ES-I3 (cell line): ENCODE measurements around the gene ASGR1.

ENCODE experiments used
- H3K36me3 ChIP-seq: 2 replicates; pipeline ENCODE4 v1.6.1; 2013; ENCODE audit warnings: mild to moderate bottlenecking, low read length, control low read depth, moderate library complexity; ENCODE audit not compliant: insufficient read depth
- H3K4me1 ChIP-seq: 2 replicates; pipeline ENCODE4 v1.6.1; 2013; ENCODE audit warnings: mild to moderate bottlenecking, control low read depth, low read length; ENCODE audit not compliant: insufficient read depth
- H3K9ac ChIP-seq: 2 replicates; pipeline ENCODE4 v1.6.1; 2013; ENCODE audit warnings: low read depth, mild to moderate bottlenecking, low read length, moderate library complexity
- H3K9me3 ChIP-seq: 2 replicates; pipeline ENCODE4 v1.6.1; 2013; ENCODE audit warnings: mild to moderate bottlenecking, low read length, moderate library complexity; ENCODE audit not compliant: control insufficient read depth, insufficient read depth

The ASGR1 gene

GRCh38 chr17:7179317-7180254 lies at the start of gene ASGR1:
Gene ASGR1 (minus strand): TSS chr17:7179370. CDS start chr17:7178563, 807 bp downstream.
- Histone ChIP-seq H3K9me3 (no peaks in the 10 kb centered on the region), H3K36me3 (no peaks in the 10 kb centered on the region), H3K4me1 (0 out of 2 replicates have a peak, but pooled peaks cover 2% of the 10 kb centered on the region), H3K9ac (peak within 1 kb of the TSS; percentile 56)

GRCh38 chr17:7228920-7229319 lies 49.8 kb upstream of the ASGR1 start:
- H3K9ac ChIP-seq = no peak overlapping the region
- peaks cover 4% of the 10 kb centered on the region; the same call in 1 of the 2 replicates for H3K4me1 ChIP-seq
- peaks cover 16% of the 10 kb centered on the region; the same call in 1 of the 2 replicates for H3K36me3 ChIP-seq
- H3K9me3 ChIP-seq = no peaks in the 10 kb centered on the region

- Histone ChIP-seq H3K9ac (no peak overlapping the region), H3K4me1 (peaks cover 2% of the 10 kb centered on the region; the same call in 1 of the 2 replicates), H3K9me3 (no peaks in the 10 kb centered on the region), H3K36me3 (peaks cover 22% of the 10 kb centered on the region; the same call in 1 of the 2 replicates)
Observed at GRCh38 chr17:7226721-7227710, 47.8 kb upstream of the ASGR1 start.

GRCh38 chr17:7225711-7226331 lies 46.7 kb upstream of the ASGR1 start:
- H3K4me1 ChIP-seq = no peaks in the 10 kb centered on the region; the same call in 1 of the 2 replicates
- H3K9me3 ChIP-seq = no peaks in the 10 kb centered on the region
- H3K9ac ChIP-seq = no peak overlapping the region
- peaks cover 22% of the 10 kb centered on the region; the same call in 1 of the 2 replicates for H3K36me3 ChIP-seq

- Histone ChIP-seq H3K9me3 (no peaks in the 10 kb centered on the region), H3K9ac (no peak overlapping the region), H3K36me3 (peaks cover 17% of the 10 kb centered on the region; the same call in 1 of the 2 replicates), H3K4me1 (no peaks in the 10 kb centered on the region; the same call in 1 of the 2 replicates)
Observed at GRCh38 chr17:7224661-7225111, 45.5 kb upstream of the ASGR1 start.

- no peak overlapping the region for H3K9ac ChIP-seq
- peaks cover 17% of the 10 kb centered on the region; the same call in 1 of the 2 replicates for H3K36me3 ChIP-seq
- H3K9me3 ChIP-seq = no peaks in the 10 kb centered on the region
- no peaks in the 10 kb centered on the region; the same call in 1 of the 2 replicates for H3K4me1 ChIP-seq
Observed at GRCh38 chr17:7224110-7224509, 44.9 kb upstream of the ASGR1 start.

GRCh38 chr17:7223375-7223774 lies 44.2 kb upstream of the ASGR1 start:
- Histone ChIP-seq H3K9ac (no peak overlapping the region), H3K9me3 (no peaks in the 10 kb centered on the region), H3K36me3 (peaks cover 15% of the 10 kb centered on the region; the same call in 1 of the 2 replicates), H3K4me1 (peaks cover 4% of the 10 kb centered on the region; the same call in 1 of the 2 replicates)

- Histone ChIP-seq H3K9me3 (no peaks in the 10 kb centered on the region), H3K4me1 (peaks cover 7% of the 10 kb centered on the region; the same call in 1 of the 2 replicates), H3K36me3 (peaks cover 11% of the 10 kb centered on the region; the same call in 1 of the 2 replicates), H3K9ac (no peak overlapping the region)
Observed at GRCh38 chr17:7222972-7223292, 43.8 kb upstream of the ASGR1 start.

GRCh38 chr17:7222093-7222971 lies 43.2 kb upstream of the ASGR1 start:
- H3K36me3 ChIP-seq = peaks cover 10% of the 10 kb centered on the region; the same call in 1 of the 2 replicates
- H3K4me1 ChIP-seq = peaks cover 7% of the 10 kb centered on the region; the same call in 1 of the 2 replicates
- H3K9me3 ChIP-seq = no peaks in the 10 kb centered on the region
- no peak overlapping the region for H3K9ac ChIP-seq

GRCh38 chr17:7221278-7222092 lies 42.3 kb upstream of the ASGR1 start:
- Histone ChIP-seq H3K9ac (no peak overlapping the region), H3K9me3 (no peaks in the 10 kb centered on the region), H3K36me3 (peaks cover 10% of the 10 kb centered on the region; the same call in 1 of the 2 replicates), H3K4me1 (peaks cover 7% of the 10 kb centered on the region; the same call in 1 of the 2 replicates)

- peaks cover 10% of the 10 kb centered on the region; the same call in 1 of the 2 replicates for H3K36me3 ChIP-seq
- H3K9me3 ChIP-seq = no peaks in the 10 kb centered on the region
- peaks cover 7% of the 10 kb centered on the region; the same call in 1 of the 2 replicates for H3K4me1 ChIP-seq
- H3K9ac ChIP-seq = peak overlapping the region; percentile 68
Observed at GRCh38 chr17:7220593-7221277, 41.6 kb upstream of the ASGR1 start.
